GM23338 (cell line): Measurements from ENCODE around the gene TSEN2. TPM values are rescaled to one million over a fixed set of nuclear protein-coding genes. Genes with fewer than 3 reads are reported as not detected.
A peak's percentile ranks its signal among the peaks of the same experiment; 100 is the strongest.
"Not testable (repeated sequence)": the region's sequence is repeated elsewhere in the genome, so short reads cannot be mapped to it uniquely, and the experiment has no call there.

ENCODE experiments used
- ATAC-seq: fragments of 200-7000 bp; cut with Tn5 transposase; 3 replicates; pipeline ENCODE4 v1.9.1; 2020
- DNase-seq: peaks from one replicate; pipeline ENCODE4 v3.0.0-alpha.2; 2015; ENCODE audit warnings: low spot score
- H2AFZ ChIP-seq: fragments of 200-600 bp; sonication (generic); 2 replicates; pipeline ENCODE4 v1.8.0; 2016; ENCODE audit warnings: antibody characterized with exemption, mild to moderate bottlenecking, moderate library complexity
- H3F3A ChIP-seq: fragments of 200-600 bp; sonication (generic); replicated peaks from 2 replicates; pipeline ENCODE4 v1.8.0; 2017; ENCODE audit warnings: antibody characterized with exemption, mixed run types, low read depth
- H3K27ac ChIP-seq: fragments of 200-600 bp; sonication (generic); 2 replicates; pipeline ENCODE4 v1.6.1; 2016; ENCODE audit warnings: low read depth
- H3K27me3 ChIP-seq: fragments of 200-600 bp; sonication (generic); 2 replicates; pipeline ENCODE4 v1.8.0; 2016; ENCODE audit warnings: mild to moderate bottlenecking, mixed run types, moderate library complexity; ENCODE audit not compliant: insufficient read depth
- H3K36me3 ChIP-seq: fragments of 200-600 bp; sonication (generic); 2 replicates; pipeline ENCODE4 v1.8.0; 2016; ENCODE audit warnings: mild to moderate bottlenecking; ENCODE audit not compliant: insufficient read depth
- H3K4me1 ChIP-seq: fragments of 200-600 bp; sonication (generic); 2 replicates; pipeline ENCODE4 v1.8.0; 2016; ENCODE audit warnings: mild to moderate bottlenecking, moderate library complexity; ENCODE audit not compliant: insufficient read depth
- H3K4me2 ChIP-seq: fragments of 200-600 bp; sonication (generic); 2 replicates; pipeline ENCODE4 v1.7.1; 2017; ENCODE audit warnings: mixed run types
- H3K4me3 ChIP-seq: fragments of 200-600 bp; sonication (generic); 2 replicates; pipeline ENCODE4 v1.6.1; 2016; ENCODE audit warnings: mixed run types
- H3K79me2 ChIP-seq: fragments of 200-600 bp; sonication (generic); replicated peaks from 2 replicates; pipeline ENCODE4 v1.8.0; 2017; ENCODE audit warnings: mild to moderate bottlenecking; ENCODE audit not compliant: insufficient read depth
- H3K9me2 ChIP-seq: fragments of 200-600 bp; sonication (generic); 2 replicates; pipeline ENCODE4 v1.8.0; 2017; ENCODE audit not compliant: insufficient read depth
- H4K20me1 ChIP-seq: fragments of 200-600 bp; sonication (generic); replicated peaks from 2 replicates; pipeline ENCODE4 v1.8.0; 2017; ENCODE audit warnings: mild to moderate bottlenecking; ENCODE audit not compliant: insufficient read depth
- H3K27ac Mint-ChIP-seq: 2 replicates; pipeline ENCODE4 v1.8.0; 2020; ENCODE audit warnings: inconsistent platforms, mild to moderate bottlenecking, moderate library complexity, mixed read lengths
- H3K27me3 Mint-ChIP-seq: 3 replicates; pipeline ENCODE4 v1.8.0; 2022; ENCODE audit warnings: low read depth, mild to moderate bottlenecking, moderate library complexity, mixed read lengths, inconsistent platforms; ENCODE audit not compliant: insufficient read depth, poor library complexity
- H3K36me3 Mint-ChIP-seq: 3 replicates; pipeline ENCODE4 v1.8.0; 2021; ENCODE audit warnings: low read depth, mild to moderate bottlenecking, inconsistent platforms, moderate library complexity, mixed read lengths
- H3K4me1 Mint-ChIP-seq: 3 replicates; pipeline ENCODE4 v1.8.0; 2020; ENCODE audit warnings: mild to moderate bottlenecking, inconsistent platforms, mixed read lengths
- H3K4me3 Mint-ChIP-seq: 3 replicates; pipeline ENCODE4 v1.8.0; 2021; ENCODE audit warnings: moderate library complexity, mild to moderate bottlenecking, inconsistent platforms, mixed read lengths
- H3K9me3 Mint-ChIP-seq: 3 replicates; pipeline ENCODE4 v1.8.0; 2020; ENCODE audit warnings: moderate library complexity, mild to moderate bottlenecking, inconsistent platforms, mixed read lengths
- CREB1 ChIP-seq: fragments of 250-450 bp; sonication (Bioruptor Pico); IDR thresholded peaks from 2 replicates; pipeline ENCODE4 v1.5.0; 2020; ENCODE audit warnings: low read depth, mild to moderate bottlenecking, moderate library complexity
- EZH2phosphoT487 ChIP-seq: fragments of 200-600 bp; sonication (generic); IDR thresholded peaks from one replicate; pipeline ENCODE4 v1.8.1; 2018; ENCODE audit warnings: antibody characterized with exemption; ENCODE audit not compliant: unreplicated experiment
- JUNB ChIP-seq: IDR thresholded peaks from one replicate; pipeline ENCODE4 v1.6.1; 2016; ENCODE audit warnings: antibody characterized with exemption; ENCODE audit not compliant: unreplicated experiment
- NANOG ChIP-seq: IDR thresholded peaks from 2 replicates; pipeline ENCODE4 v1.6.1; 2016; ENCODE audit warnings: antibody characterized with exemption, borderline replicate concordance
- ZNF114 ChIP-seq: fragments of 250-450 bp; sonication (Bioruptor Pico); IDR thresholded peaks from 2 replicates; pipeline ENCODE4 v1.5.0; 2020; ENCODE audit warnings: mild to moderate bottlenecking, moderate library complexity
- ZNF331 ChIP-seq: fragments of 250-450 bp; sonication (Bioruptor Pico); IDR thresholded peaks from 2 replicates; pipeline ENCODE4 v1.5.0; 2020; ENCODE audit warnings: low read depth, mild to moderate bottlenecking, moderate library complexity
- ZNF462 ChIP-seq: fragments of 250-450 bp; sonication (Bioruptor Pico); IDR thresholded peaks from 2 replicates; pipeline ENCODE4 v1.5.0; 2020; ENCODE audit warnings: mild to moderate bottlenecking, moderate library complexity
- polyA plus RNA-seq: library from polyadenylated mRNA; unstranded; fragments of >200 nt; fragmentation: Nextera tagmentation; extraction: Ambion mirVana; gene quantifications from 2 replicates; pipeline ENCODE4 v1.2.1, GENCODE V29; 2016
- total RNA-seq: library from RNA; depleted of rRNA; stranded (reverse); fragments of >200 nt; shearing (Covaris generic); gene quantifications from 2 replicates; pipeline ENCODE4 v1.2.3, GENCODE V29; 2014

Gene TSEN2
- total and polyA plus RNA-seq, 2 experiments from 2014 or later, result 27.7 to 30.0 TPM

GRCh38 chr3:12478326-12478725 is 6.0 kb upstream of the TSEN2 start:
- H3K27ac ChIP-seq, result no peak overlapping the region
- no peak for TF ChIP-seq CREB1 (CRISPR knock-in tag)
- no peak for TF ChIP-seq NANOG
- no peak for TF ChIP-seq ZNF462 (CRISPR knock-in tag)
- no peak for TF ChIP-seq JUNB
- TF ChIP-seq ZNF331, result no peak
- no peak for TF ChIP-seq ZNF114 (CRISPR knock-in tag)
- no peak for TF ChIP-seq EZH2phosphoT487
- H3K27ac Mint-ChIP-seq, result no peak overlapping the region

GRCh38 chr3:12479198-12479597 is 5.1 kb upstream of the TSEN2 start:
- not testable (repeated sequence) for H2AFZ ChIP-seq, H3K27me3 ChIP-seq, H3K9me3 Mint-ChIP-seq, H3F3A ChIP-seq, H4K20me1 ChIP-seq, H3K4me1 ChIP-seq, ATAC-seq, H3K36me3 ChIP-seq, H3K4me3 ChIP-seq, H3K36me3 Mint-ChIP-seq, DNase-seq, H3K27me3 Mint-ChIP-seq, H3K79me2 ChIP-seq, H3K27ac ChIP-seq, H3K4me2 ChIP-seq, H3K9me2 ChIP-seq, H3K4me3 Mint-ChIP-seq
- H3K4me1 Mint-ChIP-seq, result peaks cover 11% of the 10 kb centered on the region
- H3K27ac Mint-ChIP-seq, result 0 out of 2 replicates have a peak overlapping the region, but pooled peaks have one; percentile 39

More at GRCh38 chr3:12478326-12478725, 6.0 kb upstream of the TSEN2 start:
- Histone ChIP-seq H3K4me2 (no peak overlapping the region), H3K9me2 (no peaks in the 10 kb centered on the region), H2AFZ (no peak overlapping the region), H3K79me2 (no peaks in the 10 kb centered on the region), H4K20me1 (no peaks in the 10 kb centered on the region), H3K27me3 (no peaks in the 10 kb centered on the region), H3K4me3 (no peak overlapping the region), H3K4me1 (no peaks in the 10 kb centered on the region; the same call in 1 of the 2 replicates), H3F3A (no peaks in the 10 kb centered on the region), H3K36me3 (no peaks in the 10 kb centered on the region)
- no peaks in the 10 kb centered on the region for H3K36me3 Mint-ChIP-seq
- no peak for ATAC-seq
- no peak overlapping the region for H3K4me3 Mint-ChIP-seq
- H3K4me1 Mint-ChIP-seq, result peaks cover 7% of the 10 kb centered on the region
- DNase-seq, result no peak
- no peaks in the 10 kb centered on the region for H3K9me3 Mint-ChIP-seq
- H3K27me3 Mint-ChIP-seq, result peaks cover 6% of the 10 kb centered on the region
